GM21529 (cell line): ENCODE results near the gene GMIP.

ENCODE experiments used
- ATAC-seq: cut with Tn5 transposase; IDR thresholded peaks from one replicate; pipeline ENCODE4 v1.9.1; 2021; ENCODE audit not compliant: unreplicated experiment

Gene GMIP

GRCh38 chr19:19637186-19637522 lies 6.3 kb downstream of the GMIP start:
- no peak for ATAC-seq

GRCh38 chr19:19636573-19637185 lies 6.8 kb downstream of the GMIP start:
- no peak for ATAC-seq

GRCh38 chr19:19635313-19635702 lies 8.1 kb downstream of the GMIP start:
- no peak for ATAC-seq

GRCh38 chr19:19634516-19635312 lies 8.7 kb downstream of the GMIP start:
- ATAC-seq = no peak

- ATAC-seq = no peak
These were observed 9.5 kb downstream of the GMIP start for GRCh38 chr19:19633711-19634515.

GRCh38 chr19:19632661-19633060 lies 10.8 kb downstream of the GMIP start:
- no peak for ATAC-seq

GRCh38 chr19:19631346-19631745 lies 12.1 kb downstream of the GMIP start:
- ATAC-seq = no peak

GRCh38 chr19:19630426-19630825 lies 13.0 kb downstream of the GMIP start:
- no peak for ATAC-seq

- no peak for ATAC-seq
These were observed 13.4 kb downstream of the GMIP start for GRCh38 chr19:19630062-19630414.

GRCh38 chr19:19628501-19629134 lies 14.8 kb downstream of the GMIP start:
- no peak for ATAC-seq

GRCh38 chr19:19627621-19628500 lies 15.6 kb downstream of the GMIP start, which contains the start of gene LPAR2:
Gene LPAR2 (minus strand): TSS chr19:19628220. CDS start chr19:19627275, 945 bp downstream.
- ATAC-seq = peak; percentile 72

GRCh38 chr19:19626516-19627472 lies 16.7 kb downstream of the GMIP start:
- ATAC-seq = no peak

- no peak for ATAC-seq
These were observed 19.4 kb downstream of the GMIP start for GRCh38 chr19:19624032-19624570.

GRCh38 chr19:19623383-19623782 lies 20.1 kb downstream of the GMIP start:
- ATAC-seq = no peak

- ATAC-seq = no peak
These were observed 23.6 kb downstream of the GMIP start for GRCh38 chr19:19619849-19620210.

- ATAC-seq = no peak
These were observed 24.1 kb downstream of the GMIP start for GRCh38 chr19:19619181-19619848.

GRCh38 chr19:19618219-19619051 lies 25.0 kb downstream of the GMIP start, which contains the start of gene PBX4:
Gene PBX4 (minus strand): TSS chr19:19618687. CDS start chr19:19618629, 58 bp downstream.
- ATAC-seq = peak; percentile 94

GRCh38 chr19:19615086-19615485 lies 28.4 kb downstream of the GMIP start:
- no peak for ATAC-seq
